Measurements from ENCODE around the gene CIC. TPM values are rescaled to one million over a fixed set of nuclear protein-coding genes. Genes with fewer than 3 reads are reported as not detected.
A peak's percentile ranks its signal among the peaks of the same experiment; 100 is the strongest.

Gene CIC
- total and polyA plus RNA-seq, 10 of the 15 experiments (the other 5 are each of a cell fraction or from before 2014, with no cell fraction given) = 0.18 to 50.6 (median 7.1) TPM

- Histone ChIP-seq H4K20me1 (ENCODE audit: control insufficient read depth, insufficient read depth) (no peaks in the 10 kb centered on the region), H3K79me2 (ENCODE audit: control insufficient read depth, insufficient read depth, low read length) (peaks cover 43% of the 10 kb centered on the region), H3K9ac (ENCODE audit: control insufficient read depth, insufficient read depth, low read length) (no peak overlapping the region), H3K4me1 (ENCODE audit: control insufficient read depth, insufficient read depth, low read length) (peaks cover 18% of the 10 kb centered on the region), H3K4me2 (ENCODE audit: control insufficient read depth, insufficient read depth) (peak overlapping the region; percentile 91), H2AFZ (ENCODE audit: control insufficient read depth, low read depth, low read length) (no peak overlapping the region), H3K9me3 (replicated peaks; ENCODE audit: control insufficient read depth, insufficient read depth, low read length) (no peaks in the 10 kb centered on the region), H3K27ac (ENCODE audit: control insufficient read depth, insufficient read depth) (no peak overlapping the region), H3K4me3 (no peak overlapping the region), H3K36me3 (ENCODE audit: control insufficient read depth in 2 of 2, insufficient read depth in 2 of 2, low read length in 1 of 2) (peaks cover 0 to 7% of the 10 kb centered on the region in 2 experiments; a peak in 2 of 4 replicates), H3K27me3 (replicated peaks in 1 of 2; ENCODE audit: control insufficient read depth in 2 of 2, insufficient read depth in 2 of 2, low read length in 1 of 2) (no peaks in the 10 kb centered on the region)
- SMC1A ChIA-PET (ENCODE audit: uncharacterized antibody, unreplicated experiment) = interaction anchor here (0.9 to 1.9 kb wide), 3 partner anchors 9 to 31 kb away, joined by 3 to 13 read pairs (median 3); partner anchors contain the start of gene GSK3A
- DNase-seq (ENCODE audit: low read depth, low spot score) (no peak), ATAC-seq (no peak), FAIRE-seq (no peak)
- in situ Hi-C loops (cut with MboI) = no loop called here
- 44% methylated on average over 17 of the region's 19 CpGs for WGBS (ENCODE audit: insufficient coverage, insufficient replicate concordance, low lambda C conversion rate, missing lambda C conversion rate)
- CTCF ChIA-PET = interaction anchor here (0.6 to 2.3 kb wide), 4 partner anchors 18 to 48 kb away, joined by 3 to 19 read pairs (median 4); partner anchors contain the start of gene CIC
- no TSS peak for BruUV-seq (replicated peaks)
- intact Hi-C loops (cut with micrococcal nuclease; ENCODE audit: unreplicated experiment) = no loop called here
- RAD21 ChIA-PET (ENCODE audit: unreplicated experiment) = interaction anchor here (1.9 kb wide), 1 partner anchor 28 kb away, joined by 5 read pairs; no protein-coding TSS in a partner anchor
- POLR2A ChIA-PET = interaction anchor here (0.5 to 1.8 kb wide), 5 partner anchors 8 to 57 kb away, joined by 3 to 13 read pairs (median 5); partner anchors contain the start of genes CIC and GSK3A
- TF ChIP-seq ZNF384 (IDR thresholded peaks at IDR 0.05; ENCODE audit: borderline replicate concordance, low read depth, low read length) = peak; percentile 26; the same call in 1 of the 2 replicates
- TF ChIP-seq MYC (IDR thresholded peaks at IDR 0.05; ENCODE audit: insufficient read depth, insufficient read length, insufficient replicate concordance, low read length, severe bottlenecking) = no peak
These were observed 18.2 kb upstream of the CIC start for GRCh38 chr19:42250666-42251531.

Data from GM12878 (cell line).